HepG2 (cell line): ENCODE results near the gene COMP. TPM values are rescaled to one million over a fixed set of nuclear protein-coding genes. Genes with fewer than 3 reads are reported as not detected.
A peak's percentile ranks its signal among the peaks of the same experiment; 100 is the strongest.

ENCODE experiments used
- HMGA1 ChIP-seq: sonication (generic); formaldehyde crosslinking; conservative IDR thresholded peaks from 2 replicates; pipeline ENCODE4 v1.4.0; 2020; ENCODE audit warnings: missing genetic modification reagents
- KLF13 ChIP-seq: sonication (generic); formaldehyde crosslinking; IDR thresholded peaks from 2 replicates; pipeline ENCODE4 v1.4.0; 2020; ENCODE audit warnings: mild to moderate bottlenecking, missing genetic modification reagents
- STAT5B ChIP-seq: sonication (generic); formaldehyde crosslinking; IDR thresholded peaks from 2 replicates; pipeline ENCODE4 v1.4.0; 2020; ENCODE audit warnings: missing genetic modification reagents
- TBX2 ChIP-seq: sonication (generic); formaldehyde crosslinking; IDR thresholded peaks from 2 replicates; pipeline ENCODE4 v1.5.0; 2020; ENCODE audit warnings: missing genetic modification reagents, mild to moderate bottlenecking, borderline replicate concordance
- polyA plus RNA-seq, 8 experiments: library from polyadenylated mRNA; depleted of rRNA in 3 of 8; stranded (reverse) in 7 of 8; unstranded in 1 of 8; fragments of >200 nt; fragmentation: Illumina TruSeq in 4 of 8; extraction: Trizol in 4 of 8; gene quantifications; 2 replicates each; pipeline versions ENCODE4 v1.2.1 to v1.2.3, GENCODE V29; 2011 to 2016; ENCODE audit warnings: low read depth in 4 of 8, missing spikeins in 1 of 8, mixed read lengths in 1 of 8; ENCODE audit not compliant: insufficient read depth in 1 of 8
- total RNA-seq, 5 experiments: library from RNA; depleted of rRNA; stranded (reverse); fragments of >200 nt; fragmentation: Illumina TruSeq; extraction: Trizol; gene quantifications; 2 replicates each; pipeline ENCODE4 v1.2.3, GENCODE V29; 2016; ENCODE audit warnings: low read depth in 1 of 5
- TF ChIP-seq, protein P1 (sequence below): sonication (generic); formaldehyde crosslinking; IDR thresholded peaks from 2 replicates; pipeline ENCODE4 v1.5.1; 2020; ENCODE audit warnings: mild to moderate bottlenecking, moderate library complexity, missing genetic modification reagents
- TF ChIP-seq, protein P2 (sequence below): sonication (generic); formaldehyde crosslinking; IDR thresholded peaks from 2 replicates; pipeline ENCODE4 v1.5.1; 2020; ENCODE audit warnings: missing genetic modification reagents, mild to moderate bottlenecking, borderline replicate concordance
- TF ChIP-seq, protein P3 (sequence below): sonication (generic); formaldehyde crosslinking; conservative IDR thresholded peaks from 2 replicates; pipeline ENCODE4 v1.4.0; 2020; ENCODE audit warnings: missing genetic modification reagents
- TF ChIP-seq, protein P4 (sequence below): sonication (generic); formaldehyde crosslinking; IDR thresholded peaks from 2 replicates; pipeline ENCODE4 v1.9.0; 2021; ENCODE audit warnings: missing genetic modification reagents, borderline replicate concordance
- TF ChIP-seq, protein P5 (sequence below): sonication (generic); formaldehyde crosslinking; IDR thresholded peaks from 2 replicates; pipeline ENCODE4 v1.5.0; 2020; ENCODE audit warnings: missing genetic modification reagents, mild to moderate bottlenecking, borderline replicate concordance
- TF ChIP-seq, protein P6 (sequence below), 2 experiments: sonication (generic) in 1 of 2; formaldehyde crosslinking in 1 of 2; IDR thresholded peaks; 2 replicates each; pipeline versions ENCODE4 v1.6.1 to v1.9.0; 2014 to 2022; ENCODE audit warnings: antibody characterized with exemption in 1 of 2, borderline replicate concordance in 1 of 2, inconsistent platforms in 1 of 2, low read depth in 1 of 2, missing genetic modification reagents in 1 of 2

COMP gene
- total and polyA plus RNA-seq, 2 of the 13 experiments (the other 11 are each of a cell fraction or from before 2014, with no cell fraction given) = 0.04 to 0.13 TPM

DNA sequence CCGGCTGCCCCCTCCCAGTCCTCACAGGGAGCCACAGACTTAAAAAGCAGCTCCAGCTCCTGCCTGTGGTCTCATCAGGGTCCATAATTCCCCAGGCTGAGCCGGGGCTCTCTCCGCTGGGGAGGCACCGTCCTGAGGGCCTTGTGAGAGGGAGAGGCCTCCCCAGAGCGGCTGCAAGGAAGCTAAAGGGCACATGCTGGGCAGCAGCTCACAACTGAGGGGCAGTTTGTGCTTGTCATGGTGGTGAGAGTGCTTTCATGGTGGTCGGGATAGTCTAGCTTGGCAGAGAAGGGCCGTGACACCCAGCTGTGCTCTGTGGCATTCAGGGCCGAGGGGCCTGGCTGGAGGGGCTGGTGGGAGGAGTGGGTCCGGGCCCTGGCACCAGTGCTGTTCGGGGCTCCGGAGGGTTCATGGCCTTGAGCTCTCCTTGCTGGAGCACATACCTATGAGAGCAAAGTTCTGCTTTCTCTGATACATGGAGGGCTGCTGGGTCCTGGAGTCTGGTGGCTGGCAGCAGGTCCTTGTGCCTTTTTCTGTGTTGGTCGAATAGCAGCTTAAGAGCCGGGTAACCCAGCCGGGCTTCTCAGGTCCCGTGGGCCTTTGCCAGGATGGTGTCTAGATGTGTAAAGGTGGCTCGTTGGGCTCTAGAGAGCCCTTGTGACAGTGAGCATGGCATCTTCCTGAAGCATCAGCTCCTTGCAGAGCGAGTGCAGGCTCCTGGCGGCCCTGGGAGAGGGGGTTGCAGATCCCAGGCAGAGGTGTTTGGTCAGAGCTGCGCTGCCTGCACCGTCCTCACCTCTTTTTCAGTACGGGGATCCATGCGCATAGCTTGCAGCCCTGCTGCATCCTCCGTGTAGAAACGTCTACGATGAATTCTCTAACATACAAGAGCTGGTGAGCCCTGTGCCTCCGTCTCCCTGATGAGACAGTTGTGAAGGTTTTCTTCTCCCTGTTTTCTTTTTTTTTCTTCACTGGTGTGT lies 49.5 kb upstream of the COMP start (continued):
- TF ChIP-seq, protein P1, sequence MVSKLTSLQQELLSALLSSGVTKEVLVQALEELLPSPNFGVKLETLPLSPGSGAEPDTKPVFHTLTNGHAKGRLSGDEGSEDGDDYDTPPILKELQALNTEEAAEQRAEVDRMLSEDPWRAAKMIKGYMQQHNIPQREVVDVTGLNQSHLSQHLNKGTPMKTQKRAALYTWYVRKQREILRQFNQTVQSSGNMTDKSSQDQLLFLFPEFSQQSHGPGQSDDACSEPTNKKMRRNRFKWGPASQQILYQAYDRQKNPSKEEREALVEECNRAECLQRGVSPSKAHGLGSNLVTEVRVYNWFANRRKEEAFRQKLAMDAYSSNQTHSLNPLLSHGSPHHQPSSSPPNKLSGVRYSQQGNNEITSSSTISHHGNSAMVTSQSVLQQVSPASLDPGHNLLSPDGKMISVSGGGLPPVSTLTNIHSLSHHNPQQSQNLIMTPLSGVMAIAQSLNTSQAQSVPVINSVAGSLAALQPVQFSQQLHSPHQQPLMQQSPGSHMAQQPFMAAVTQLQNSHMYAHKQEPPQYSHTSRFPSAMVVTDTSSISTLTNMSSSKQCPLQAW (CRISPR knock-in tag) = no peak
- TF ChIP-seq TBX2 (CRISPR knock-in tag) (0 out of 2 replicates have a peak, but pooled peaks have one; percentile 7), STAT5B (CRISPR knock-in tag) (no peak), HMGA1 (no peak), KLF13 (no peak)
- TF ChIP-seq, protein P2, sequence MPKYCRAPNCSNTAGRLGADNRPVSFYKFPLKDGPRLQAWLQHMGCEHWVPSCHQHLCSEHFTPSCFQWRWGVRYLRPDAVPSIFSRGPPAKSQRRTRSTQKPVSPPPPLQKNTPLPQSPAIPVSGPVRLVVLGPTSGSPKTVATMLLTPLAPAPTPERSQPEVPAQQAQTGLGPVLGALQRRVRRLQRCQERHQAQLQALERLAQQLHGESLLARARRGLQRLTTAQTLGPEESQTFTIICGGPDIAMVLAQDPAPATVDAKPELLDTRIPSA (CRISPR knock-in tag) = no peak
- TF ChIP-seq, protein P3, sequence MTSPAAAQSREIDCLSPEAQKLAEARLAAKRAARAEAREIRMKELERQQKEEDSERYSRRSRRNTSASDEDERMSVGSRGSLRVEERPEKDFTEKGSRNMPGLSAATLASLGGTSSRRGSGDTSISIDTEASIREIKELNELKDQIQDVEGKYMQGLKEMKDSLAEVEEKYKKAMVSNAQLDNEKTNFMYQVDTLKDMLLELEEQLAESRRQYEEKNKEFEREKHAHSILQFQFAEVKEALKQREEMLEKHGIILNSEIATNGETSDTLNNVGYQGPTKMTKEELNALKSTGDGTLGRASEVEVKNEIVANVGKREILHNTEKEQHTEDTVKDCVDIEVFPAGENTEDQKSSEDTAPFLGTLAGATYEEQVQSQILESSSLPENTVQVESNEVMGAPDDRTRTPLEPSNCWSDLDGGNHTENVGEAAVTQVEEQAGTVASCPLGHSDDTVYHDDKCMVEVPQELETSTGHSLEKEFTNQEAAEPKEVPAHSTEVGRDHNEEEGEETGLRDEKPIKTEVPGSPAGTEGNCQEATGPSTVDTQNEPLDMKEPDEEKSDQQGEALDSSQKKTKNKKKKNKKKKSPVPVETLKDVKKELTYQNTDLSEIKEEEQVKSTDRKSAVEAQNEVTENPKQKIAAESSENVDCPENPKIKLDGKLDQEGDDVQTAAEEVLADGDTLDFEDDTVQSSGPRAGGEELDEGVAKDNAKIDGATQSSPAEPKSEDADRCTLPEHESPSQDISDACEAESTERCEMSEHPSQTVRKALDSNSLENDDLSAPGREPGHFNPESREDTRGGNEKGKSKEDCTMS (CRISPR knock-in tag) = no peak
- TF ChIP-seq, protein P4, sequence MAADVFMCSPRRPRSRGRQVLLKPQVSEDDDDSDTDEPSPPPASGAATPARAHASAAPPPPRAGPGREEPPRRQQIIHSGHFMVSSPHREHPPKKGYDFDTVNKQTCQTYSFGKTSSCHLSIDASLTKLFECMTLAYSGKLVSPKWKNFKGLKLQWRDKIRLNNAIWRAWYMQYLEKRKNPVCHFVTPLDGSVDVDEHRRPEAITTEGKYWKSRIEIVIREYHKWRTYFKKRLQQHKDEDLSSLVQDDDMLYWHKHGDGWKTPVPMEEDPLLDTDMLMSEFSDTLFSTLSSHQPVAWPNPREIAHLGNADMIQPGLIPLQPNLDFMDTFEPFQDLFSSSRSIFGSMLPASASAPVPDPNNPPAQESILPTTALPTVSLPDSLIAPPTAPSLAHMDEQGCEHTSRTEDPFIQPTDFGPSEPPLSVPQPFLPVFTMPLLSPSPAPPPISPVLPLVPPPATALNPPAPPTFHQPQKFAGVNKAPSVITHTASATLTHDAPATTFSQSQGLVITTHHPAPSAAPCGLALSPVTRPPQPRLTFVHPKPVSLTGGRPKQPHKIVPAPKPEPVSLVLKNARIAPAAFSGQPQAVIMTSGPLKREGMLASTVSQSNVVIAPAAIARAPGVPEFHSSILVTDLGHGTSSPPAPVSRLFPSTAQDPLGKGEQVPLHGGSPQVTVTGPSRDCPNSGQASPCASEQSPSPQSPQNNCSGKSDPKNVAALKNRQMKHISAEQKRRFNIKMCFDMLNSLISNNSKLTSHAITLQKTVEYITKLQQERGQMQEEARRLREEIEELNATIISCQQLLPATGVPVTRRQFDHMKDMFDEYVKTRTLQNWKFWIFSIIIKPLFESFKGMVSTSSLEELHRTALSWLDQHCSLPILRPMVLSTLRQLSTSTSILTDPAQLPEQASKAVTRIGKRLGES (CRISPR knock-in tag) = no peak
- TF ChIP-seq, protein P5, sequence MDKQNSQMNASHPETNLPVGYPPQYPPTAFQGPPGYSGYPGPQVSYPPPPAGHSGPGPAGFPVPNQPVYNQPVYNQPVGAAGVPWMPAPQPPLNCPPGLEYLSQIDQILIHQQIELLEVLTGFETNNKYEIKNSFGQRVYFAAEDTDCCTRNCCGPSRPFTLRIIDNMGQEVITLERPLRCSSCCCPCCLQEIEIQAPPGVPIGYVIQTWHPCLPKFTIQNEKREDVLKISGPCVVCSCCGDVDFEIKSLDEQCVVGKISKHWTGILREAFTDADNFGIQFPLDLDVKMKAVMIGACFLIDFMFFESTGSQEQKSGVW (CRISPR knock-in tag) = no peak
- TF ChIP-seq, protein P6, sequence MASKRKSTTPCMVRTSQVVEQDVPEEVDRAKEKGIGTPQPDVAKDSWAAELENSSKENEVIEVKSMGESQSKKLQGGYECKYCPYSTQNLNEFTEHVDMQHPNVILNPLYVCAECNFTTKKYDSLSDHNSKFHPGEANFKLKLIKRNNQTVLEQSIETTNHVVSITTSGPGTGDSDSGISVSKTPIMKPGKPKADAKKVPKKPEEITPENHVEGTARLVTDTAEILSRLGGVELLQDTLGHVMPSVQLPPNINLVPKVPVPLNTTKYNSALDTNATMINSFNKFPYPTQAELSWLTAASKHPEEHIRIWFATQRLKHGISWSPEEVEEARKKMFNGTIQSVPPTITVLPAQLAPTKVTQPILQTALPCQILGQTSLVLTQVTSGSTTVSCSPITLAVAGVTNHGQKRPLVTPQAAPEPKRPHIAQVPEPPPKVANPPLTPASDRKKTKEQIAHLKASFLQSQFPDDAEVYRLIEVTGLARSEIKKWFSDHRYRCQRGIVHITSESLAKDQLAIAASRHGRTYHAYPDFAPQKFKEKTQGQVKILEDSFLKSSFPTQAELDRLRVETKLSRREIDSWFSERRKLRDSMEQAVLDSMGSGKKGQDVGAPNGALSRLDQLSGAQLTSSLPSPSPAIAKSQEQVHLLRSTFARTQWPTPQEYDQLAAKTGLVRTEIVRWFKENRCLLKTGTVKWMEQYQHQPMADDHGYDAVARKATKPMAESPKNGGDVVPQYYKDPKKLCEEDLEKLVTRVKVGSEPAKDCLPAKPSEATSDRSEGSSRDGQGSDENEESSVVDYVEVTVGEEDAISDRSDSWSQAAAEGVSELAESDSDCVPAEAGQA (IDR thresholded peaks at IDR 0.05; ENCODE audit: low read depth) = no peak
- TF ChIP-seq, protein P6 (CRISPR knock-in tag; IDR thresholded peaks at IDR 0.05; ENCODE audit: borderline replicate concordance) = no peak
